Heart left ventricle (tissue), 13 donors: ENCODE results near the gene NOL6.

Experiments used
- POLR2A ChIP-seq, 2 donors: fragments of 450-650 bp; IDR thresholded peaks; one replicate each; pipeline ENCODE4 v1.6.1; 2017; ENCODE audit warnings: antibody characterized with exemption in 2 of 2, mild to moderate bottlenecking in 2 of 2, moderate library complexity in 2 of 2
- TF ChIP-seq, protein P1 (sequence below), 12 donors: fragments of 200-600 bp; sonication (generic) in 4 of 12; IDR thresholded peaks; one replicate each; pipeline versions ENCODE4 v1.5.0 to v1.8.0; 2018 to 2022; ENCODE audit warnings: antibody characterized with exemption in 12 of 12, mild to moderate bottlenecking in 5 of 12
- donor health status: ischemic (EF 13 %, LVEDD 7.1; RV severe dilation, severe dysfunction).
- donor health status: DM: no; HTN: yes; CAD: no.
- donor health status: DM: no; HTN: no; CAD: no.
- donor health status: ischemic (EF 25% LVEDD 6.9; RV normal size, moderate dysfunction).
- donor health status: ischemic (EF 25% LVEDD 5.7; RV mildly dilated, moderate dysfunction).
- donor health status: ischemic (EF 35%, LVEDD 5.7; RV mildly dilated, moderate dysfunction).
- donor health status: nonischemic (EF 11% LVEDD 7.7; RV severe dilation, severe dysfunction).
- donor health status: DM: yes; HTN: yes; CAD: no.
- donor health status: PGD.
- donor health status: ischemic (EF 29% LVEDD 5.4; RV normal size, mild dysfunction).
- donor health status: nonischemic (EF 23%, LVEDD 6.1; RV moderate dilation, normal function).

- TF ChIP-seq, protein P1, sequence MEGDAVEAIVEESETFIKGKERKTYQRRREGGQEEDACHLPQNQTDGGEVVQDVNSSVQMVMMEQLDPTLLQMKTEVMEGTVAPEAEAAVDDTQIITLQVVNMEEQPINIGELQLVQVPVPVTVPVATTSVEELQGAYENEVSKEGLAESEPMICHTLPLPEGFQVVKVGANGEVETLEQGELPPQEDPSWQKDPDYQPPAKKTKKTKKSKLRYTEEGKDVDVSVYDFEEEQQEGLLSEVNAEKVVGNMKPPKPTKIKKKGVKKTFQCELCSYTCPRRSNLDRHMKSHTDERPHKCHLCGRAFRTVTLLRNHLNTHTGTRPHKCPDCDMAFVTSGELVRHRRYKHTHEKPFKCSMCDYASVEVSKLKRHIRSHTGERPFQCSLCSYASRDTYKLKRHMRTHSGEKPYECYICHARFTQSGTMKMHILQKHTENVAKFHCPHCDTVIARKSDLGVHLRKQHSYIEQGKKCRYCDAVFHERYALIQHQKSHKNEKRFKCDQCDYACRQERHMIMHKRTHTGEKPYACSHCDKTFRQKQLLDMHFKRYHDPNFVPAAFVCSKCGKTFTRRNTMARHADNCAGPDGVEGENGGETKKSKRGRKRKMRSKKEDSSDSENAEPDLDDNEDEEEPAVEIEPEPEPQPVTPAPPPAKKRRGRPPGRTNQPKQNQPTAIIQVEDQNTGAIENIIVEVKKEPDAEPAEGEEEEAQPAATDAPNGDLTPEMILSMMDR (IDR thresholded peaks at IDR 0.05): no peak
- no peak for TF ChIP-seq POLR2A (IDR thresholded peaks at IDR 0.05)
Measured at GRCh38 chr9:33463151-33463550, 10.6 kb downstream of the NOL6 start.
